ENCODE data around the gene EBF3.

Gene EBF3

DNA sequence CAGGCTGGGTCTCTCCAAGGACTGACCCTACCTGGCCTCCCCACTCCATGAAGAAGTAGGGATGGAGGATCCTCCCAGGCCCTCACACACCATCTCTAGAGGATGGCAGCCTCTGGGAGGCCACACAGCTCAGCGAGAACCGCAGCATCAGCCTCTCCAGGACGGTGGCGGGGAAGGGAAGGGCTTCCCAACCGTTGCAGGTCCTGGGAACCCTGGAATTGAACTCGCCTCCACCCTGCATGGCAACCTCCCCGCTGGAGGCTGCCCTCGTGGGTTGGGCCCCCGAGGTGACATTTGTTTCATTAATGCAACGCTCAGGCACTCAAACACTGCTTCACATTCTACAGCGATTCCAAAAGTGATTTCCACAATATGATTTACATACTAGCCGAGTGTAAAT is 58.5 kb downstream of the EBF3 start:
- in situ Hi-C loops (cut with MboI; ENCODE audit: low pct_unique_long_range_greater_than_20kb, low sequenced_read_pairs, unreplicated experiment): no loop called here
- DNase-seq (ENCODE audit: low spot score): no peak
- TF ChIP-seq, protein P1, sequence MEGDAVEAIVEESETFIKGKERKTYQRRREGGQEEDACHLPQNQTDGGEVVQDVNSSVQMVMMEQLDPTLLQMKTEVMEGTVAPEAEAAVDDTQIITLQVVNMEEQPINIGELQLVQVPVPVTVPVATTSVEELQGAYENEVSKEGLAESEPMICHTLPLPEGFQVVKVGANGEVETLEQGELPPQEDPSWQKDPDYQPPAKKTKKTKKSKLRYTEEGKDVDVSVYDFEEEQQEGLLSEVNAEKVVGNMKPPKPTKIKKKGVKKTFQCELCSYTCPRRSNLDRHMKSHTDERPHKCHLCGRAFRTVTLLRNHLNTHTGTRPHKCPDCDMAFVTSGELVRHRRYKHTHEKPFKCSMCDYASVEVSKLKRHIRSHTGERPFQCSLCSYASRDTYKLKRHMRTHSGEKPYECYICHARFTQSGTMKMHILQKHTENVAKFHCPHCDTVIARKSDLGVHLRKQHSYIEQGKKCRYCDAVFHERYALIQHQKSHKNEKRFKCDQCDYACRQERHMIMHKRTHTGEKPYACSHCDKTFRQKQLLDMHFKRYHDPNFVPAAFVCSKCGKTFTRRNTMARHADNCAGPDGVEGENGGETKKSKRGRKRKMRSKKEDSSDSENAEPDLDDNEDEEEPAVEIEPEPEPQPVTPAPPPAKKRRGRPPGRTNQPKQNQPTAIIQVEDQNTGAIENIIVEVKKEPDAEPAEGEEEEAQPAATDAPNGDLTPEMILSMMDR (IDR thresholded peaks at IDR 0.05; ENCODE audit: extremely low read depth, insufficient read depth, missing control alignments): no peak

- no peak for DNase-seq (ENCODE audit: low spot score)
- TF ChIP-seq, protein P1 (IDR thresholded peaks at IDR 0.05; ENCODE audit: extremely low read depth, insufficient read depth, missing control alignments): no peak
- in situ Hi-C loops (cut with MboI; ENCODE audit: low pct_unique_long_range_greater_than_20kb, low sequenced_read_pairs, unreplicated experiment): no loop called here
Observed at GRCh38 chr10:129904323-129904722, 59.8 kb downstream of the EBF3 start.

DNA sequence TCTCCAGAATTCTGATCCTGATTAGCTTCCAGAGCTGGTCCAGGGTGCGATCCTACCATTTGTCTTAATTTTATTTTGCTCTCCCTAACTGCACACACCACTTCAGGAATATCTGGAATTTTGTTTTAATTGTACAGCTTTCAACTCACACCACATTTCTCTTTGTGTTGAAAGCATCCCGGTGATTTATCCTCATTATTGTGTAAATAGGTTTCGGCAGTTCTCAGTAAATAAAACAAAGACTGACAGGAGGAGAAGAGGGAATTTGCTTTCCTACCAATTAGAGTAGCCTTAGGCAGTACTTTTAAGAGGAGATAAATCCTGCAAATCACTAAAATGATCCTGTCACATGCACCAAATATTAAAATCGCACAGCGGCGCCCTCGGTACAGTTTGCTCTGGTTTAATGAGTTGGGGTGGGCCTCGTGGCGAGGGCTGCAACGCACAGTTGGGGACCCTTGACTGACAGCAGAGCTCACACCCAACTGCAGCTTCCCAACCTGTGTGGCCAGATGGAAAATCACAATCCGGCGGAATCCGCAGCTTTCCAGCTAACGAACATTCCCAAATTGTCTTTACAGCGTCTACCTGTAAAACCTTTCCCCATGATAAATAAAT is 62.6 kb downstream of the EBF3 start:
- DNase-seq (ENCODE audit: low spot score): no peak
- in situ Hi-C loops (cut with MboI; ENCODE audit: low pct_unique_long_range_greater_than_20kb, low sequenced_read_pairs, unreplicated experiment): no loop called here
- TF ChIP-seq, protein P1 (IDR thresholded peaks at IDR 0.05; ENCODE audit: extremely low read depth, insufficient read depth, missing control alignments): no peak

- TF ChIP-seq, protein P1 (IDR thresholded peaks at IDR 0.05; ENCODE audit: extremely low read depth, insufficient read depth, missing control alignments): no peak
- no peak for DNase-seq (ENCODE audit: low spot score)
- in situ Hi-C loops (cut with MboI; ENCODE audit: low pct_unique_long_range_greater_than_20kb, low sequenced_read_pairs, unreplicated experiment): no loop called here
Observed at GRCh38 chr10:129900825-129901224, 63.2 kb downstream of the EBF3 start.

DNA sequence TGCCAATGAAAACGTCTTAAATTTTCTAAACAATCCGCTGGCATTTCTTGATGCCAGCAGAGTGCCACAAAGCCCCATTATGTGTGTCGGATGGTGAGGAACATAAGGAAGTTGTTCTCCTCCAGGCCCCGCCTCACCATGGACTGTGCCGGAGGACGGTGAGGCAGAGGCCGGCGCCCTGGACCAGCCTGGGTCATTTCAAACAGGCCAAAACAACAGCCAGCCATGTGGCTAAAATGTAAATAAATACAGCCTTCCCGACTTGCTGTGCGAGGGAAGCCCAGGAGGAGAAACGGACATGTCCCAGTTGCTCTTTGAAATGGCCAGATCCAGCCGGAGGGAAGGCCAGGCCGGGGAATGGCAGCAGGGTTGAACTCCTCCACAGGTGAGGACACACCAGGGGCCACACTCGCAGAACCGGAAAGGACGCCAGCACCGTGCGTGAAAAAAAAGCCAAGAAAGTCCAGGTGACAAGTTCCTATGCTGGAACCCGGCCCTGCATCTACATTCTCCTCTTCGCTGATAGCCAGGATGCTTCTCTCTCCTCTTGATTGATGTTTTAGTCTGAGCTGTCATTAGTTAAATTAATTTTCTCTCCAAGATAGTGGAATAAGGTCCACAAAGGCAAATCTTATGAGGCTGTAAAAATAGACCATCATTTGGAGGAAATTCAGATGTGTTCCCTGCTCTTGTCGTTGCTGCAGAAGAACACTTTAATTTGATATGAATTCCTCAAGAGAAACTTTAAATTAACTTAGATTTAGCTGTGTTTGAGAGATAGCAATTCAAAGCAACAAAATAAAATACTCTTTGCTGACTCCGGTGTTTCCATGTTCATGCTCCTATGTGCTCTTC is 64.6 kb downstream of the EBF3 start:
- no peak for DNase-seq (ENCODE audit: low spot score)
- TF ChIP-seq, protein P1 (IDR thresholded peaks at IDR 0.05; ENCODE audit: extremely low read depth, insufficient read depth, missing control alignments): no peak
- in situ Hi-C loops (cut with MboI; ENCODE audit: low pct_unique_long_range_greater_than_20kb, low sequenced_read_pairs, unreplicated experiment): no loop called here

DNA sequence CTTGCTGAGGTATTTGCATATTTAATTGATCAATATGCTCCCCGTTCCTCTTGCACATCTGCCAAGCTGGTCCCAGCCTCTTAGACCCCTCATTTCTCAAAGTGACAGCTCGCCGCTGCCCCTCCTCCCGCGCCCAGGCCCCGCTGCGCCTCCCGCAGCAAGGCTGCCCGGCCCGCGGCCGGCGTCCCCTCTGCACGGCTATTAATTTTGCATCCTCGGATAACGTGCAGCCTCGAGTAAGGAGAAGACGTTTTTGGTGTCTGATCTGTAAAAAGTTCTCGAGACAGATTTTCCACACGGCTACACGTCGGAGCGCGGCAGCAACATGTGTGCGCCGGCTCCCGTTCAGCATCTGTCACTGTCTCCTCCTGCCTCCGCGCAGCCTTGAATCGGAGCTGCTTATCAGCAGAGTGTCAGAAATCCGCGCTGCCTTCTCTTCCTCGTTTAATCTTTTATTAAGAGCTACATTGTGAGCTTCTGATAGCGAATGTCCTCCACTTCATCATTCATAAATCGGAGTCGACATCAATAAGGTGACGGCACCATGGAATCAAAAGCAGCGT is 65.3 kb downstream of the EBF3 start:
- in situ Hi-C loops (cut with MboI; ENCODE audit: low pct_unique_long_range_greater_than_20kb, low sequenced_read_pairs, unreplicated experiment): no loop called here
- TF ChIP-seq, protein P1 (IDR thresholded peaks at IDR 0.05; ENCODE audit: extremely low read depth, insufficient read depth, missing control alignments): no peak
- no peak for DNase-seq (ENCODE audit: low spot score)
